ENCODE results near the gene NUDT4.

The NUDT4 gene

GRCh38 chr12:93449277-93449676 is 71.6 kb downstream of the NUDT4 start:
- no peak overlapping the region for H3K27ac ChIP-seq
- DNase-seq (ENCODE audit: low read depth, low spot score), result no peak

DNA sequence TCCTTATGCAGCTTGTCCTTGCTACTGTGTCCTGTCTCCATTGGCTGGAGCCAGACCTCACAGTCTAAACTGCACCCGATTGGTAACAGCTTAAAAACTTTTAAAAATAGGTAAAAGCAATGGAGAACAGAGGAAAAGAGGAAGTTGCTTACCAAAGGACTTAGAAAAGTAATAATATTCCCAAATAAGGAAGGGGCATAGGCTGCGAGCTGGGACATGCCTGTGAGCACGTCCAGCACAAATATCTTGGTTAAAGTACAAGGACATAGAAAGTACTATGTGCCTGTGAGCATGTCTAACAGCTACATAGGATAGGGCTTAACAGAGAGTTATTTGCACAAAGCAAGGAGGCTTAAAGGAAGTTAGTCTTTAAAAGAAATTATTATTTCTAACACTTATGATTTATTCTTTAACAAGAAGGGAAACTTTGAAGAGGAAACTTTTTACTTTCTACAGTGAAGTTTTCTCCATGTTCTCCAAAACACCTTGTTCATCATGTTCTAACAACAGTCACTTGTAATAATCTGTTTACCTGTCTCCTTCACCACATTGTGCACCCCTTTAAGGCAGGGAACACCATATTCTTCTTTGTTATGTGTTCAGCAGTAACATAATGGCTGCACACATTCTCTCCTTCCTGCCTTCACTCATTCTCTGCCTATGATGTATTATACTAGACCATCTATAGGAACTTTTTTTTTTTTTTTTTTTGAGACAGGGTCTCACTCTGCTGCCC is 73.9 kb downstream of the NUDT4 start:
- H3K27ac ChIP-seq, result no peak overlapping the region
- no peak for DNase-seq (ENCODE audit: low read depth, low spot score)

DNA sequence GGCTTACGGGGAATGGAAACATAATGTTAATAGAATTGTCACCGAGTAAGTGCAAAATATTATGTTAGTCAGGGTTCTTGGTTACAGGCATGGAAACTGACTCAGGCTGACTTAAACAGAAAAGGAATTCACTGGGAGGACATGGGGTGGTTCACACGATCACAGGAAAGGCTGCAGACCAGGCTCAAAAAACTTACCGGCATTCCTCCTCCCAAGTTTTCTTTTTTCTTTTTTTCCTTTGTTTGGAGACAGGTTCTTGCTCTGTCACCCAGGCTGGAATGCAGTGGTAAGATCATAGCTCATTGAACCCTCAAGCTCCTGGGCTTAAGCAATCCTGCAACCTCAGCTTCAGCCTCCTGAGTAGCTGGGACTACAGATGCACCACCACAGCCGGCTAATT is 75.9 kb downstream of the NUDT4 start:
- no peak overlapping the region for H3K27ac ChIP-seq
- DNase-seq (ENCODE audit: low read depth, low spot score), result no peak

- DNase-seq (ENCODE audit: low read depth, low spot score), result no peak
- no peak overlapping the region for H3K27ac ChIP-seq
Observed at GRCh38 chr12:93456077-93456476, 78.4 kb downstream of the NUDT4 start.

All from epithelial cell of prostate (primary cell).